G401 (cell line): ENCODE results near the gene POLR3E. TPM values are rescaled to one million over a fixed set of nuclear protein-coding genes. Genes with fewer than 3 reads are reported as not detected.
A peak's percentile ranks its signal among the peaks of the same experiment; 100 is the strongest.
"Not testable (repeated sequence)": the region's sequence is repeated elsewhere in the genome, so short reads cannot be mapped to it uniquely, and the experiment has no call there.

Experiments
- DNase-seq: peaks from one replicate; pipeline ENCODE4 v3.0.0-alpha.2; 2015; ENCODE audit warnings: low spot score
- in situ Hi-C: cut with HindIII; loops from 2 replicates; pipeline ENCODE4 v1.10.0; 2016; ENCODE audit warnings: low sequenced_read_pairs, mixed read lengths
- total RNA-seq: library from RNA; depleted of rRNA; stranded (reverse); fragments of >200 nt; shearing (Covaris generic); gene quantifications from 2 replicates; pipeline ENCODE4 v1.2.3, GENCODE V29; 2014

Gene POLR3E
- total RNA-seq, 1 experiment from 2014 or later: 54.2 TPM

DNA sequence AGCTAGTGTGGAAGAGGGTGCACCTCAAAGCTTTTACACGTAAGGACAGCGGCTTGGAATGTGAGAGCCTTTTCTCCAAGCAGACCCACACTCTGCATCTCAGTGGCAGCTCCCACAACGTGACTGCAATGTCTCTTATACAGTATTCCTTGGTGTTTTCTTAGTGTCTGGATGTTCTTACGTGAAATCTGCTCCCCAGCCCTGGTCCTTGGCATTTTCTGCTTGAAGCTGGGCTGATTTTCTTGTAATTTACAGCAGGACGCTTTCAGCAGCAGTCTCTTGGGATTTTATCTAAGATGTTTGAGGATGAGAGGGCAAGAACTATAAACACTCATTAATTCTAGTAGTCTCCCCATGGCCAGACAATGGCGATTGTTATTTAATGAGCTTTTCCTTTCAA is 12.1 kb upstream of the POLR3E start:
- in situ Hi-C loops: no loop called here
- no peak for DNase-seq

DNA sequence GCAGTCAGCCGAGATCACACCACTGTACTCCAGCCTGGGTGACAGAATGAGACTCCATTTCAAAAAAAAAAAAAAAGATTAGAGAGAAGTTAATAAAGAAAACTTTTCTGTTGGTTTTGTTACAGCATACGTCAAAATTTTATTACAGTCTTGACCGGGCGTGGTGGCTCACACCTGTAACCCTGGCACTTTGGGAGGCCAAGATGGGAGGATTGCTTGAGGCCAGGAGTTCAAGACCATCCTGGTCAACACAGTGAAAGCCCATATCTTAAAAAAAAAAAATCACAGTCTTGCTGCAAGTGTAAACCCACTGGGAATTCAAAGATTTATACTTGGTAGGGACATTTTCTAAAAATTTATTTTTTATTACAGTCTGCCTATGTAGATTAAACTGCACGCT is 6.2 kb upstream of the POLR3E start:
- no peak for DNase-seq
- in situ Hi-C loops: no loop called here

DNA sequence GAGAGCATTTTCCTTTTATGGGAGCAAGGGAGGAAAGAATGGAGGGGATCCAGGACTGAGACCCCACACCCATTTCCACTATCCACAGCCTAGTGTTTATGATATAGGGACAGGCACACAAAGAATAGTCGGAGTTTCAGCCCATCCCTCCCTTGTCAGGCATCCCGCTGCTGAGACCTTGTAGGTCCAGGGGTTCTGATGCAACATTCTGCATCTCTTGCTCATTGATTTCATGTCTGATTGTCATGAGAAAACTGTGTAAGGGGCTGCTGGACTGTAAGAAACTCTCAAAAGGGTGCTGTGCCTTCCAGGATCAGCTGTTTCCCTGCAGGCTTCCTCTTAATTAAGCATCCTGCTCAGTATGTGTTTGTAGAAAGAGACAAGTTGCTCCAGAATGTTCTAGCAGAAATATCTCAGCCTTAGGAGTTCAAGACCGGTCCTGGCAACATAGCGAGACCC is 5.3 kb upstream of the POLR3E start:
- in situ Hi-C loops: no loop called here
- no peak for DNase-seq

DNA sequence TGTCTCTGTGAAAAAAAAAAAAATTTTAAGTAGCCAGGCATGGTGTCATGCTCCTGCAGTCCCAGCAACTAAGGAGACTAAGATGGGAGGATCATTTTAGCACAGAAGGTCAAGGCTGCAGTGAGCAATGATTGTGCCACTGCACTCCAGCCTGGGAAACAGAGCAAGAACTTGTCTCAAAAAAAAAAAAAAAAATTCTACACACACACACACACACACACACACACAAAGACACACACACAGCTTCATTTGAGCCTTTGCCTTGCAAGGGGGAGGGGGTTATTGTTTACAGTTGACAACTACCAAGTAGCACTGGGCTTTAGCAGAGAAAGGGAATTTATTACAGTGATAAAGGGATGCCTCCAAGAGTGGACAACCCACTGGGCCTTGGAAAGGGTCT is 4.9 kb upstream of the POLR3E start:
- in situ Hi-C loops: no loop called here
- DNase-seq: no peak

DNA sequence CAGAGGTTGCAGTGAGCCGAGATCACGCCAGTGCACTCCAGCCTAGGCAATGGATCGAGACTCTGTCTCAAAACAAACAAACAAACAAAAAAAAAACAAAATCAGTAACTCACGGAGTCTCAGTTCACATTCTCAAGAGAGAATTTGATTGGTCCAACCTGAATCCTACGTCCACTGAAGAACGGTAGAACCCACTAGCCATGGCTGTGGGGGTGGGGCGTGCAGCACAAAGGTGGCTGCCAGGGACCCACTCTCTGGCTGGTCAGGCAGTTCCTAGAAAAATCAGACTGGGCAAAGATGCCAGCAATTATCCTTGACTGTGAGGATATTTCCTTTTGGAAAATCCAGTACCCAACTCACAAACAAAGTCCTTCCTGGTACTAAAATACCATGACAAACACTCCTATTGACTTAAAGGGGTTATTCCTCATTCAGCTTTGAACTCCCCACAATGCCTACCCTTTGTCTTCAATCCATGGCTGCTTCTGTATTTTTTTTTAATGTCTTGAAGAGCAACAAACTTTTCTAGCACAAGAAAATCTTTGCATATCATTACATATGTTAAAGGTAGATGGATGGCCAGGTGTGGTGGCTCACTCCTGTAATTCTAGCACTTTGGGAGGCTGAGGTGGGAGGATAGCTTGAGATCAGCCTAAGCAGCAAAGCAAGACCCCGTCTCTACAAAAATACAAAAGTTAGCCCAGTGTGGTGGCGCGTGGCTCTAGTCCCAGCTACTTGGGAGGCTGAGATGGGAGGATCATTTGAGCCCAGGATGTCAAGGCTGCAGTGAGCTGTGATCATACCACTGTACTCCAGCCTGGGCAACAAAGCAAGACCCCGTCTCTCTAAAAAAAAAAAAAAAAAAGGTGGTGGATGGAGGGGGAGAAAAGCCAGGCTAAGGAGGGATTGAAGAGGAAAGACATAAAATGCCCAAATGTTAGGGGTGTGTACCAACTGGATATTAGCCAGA is 3.8 kb upstream of the POLR3E start:
- in situ Hi-C loops: no loop called here
- no peak for DNase-seq

DNA sequence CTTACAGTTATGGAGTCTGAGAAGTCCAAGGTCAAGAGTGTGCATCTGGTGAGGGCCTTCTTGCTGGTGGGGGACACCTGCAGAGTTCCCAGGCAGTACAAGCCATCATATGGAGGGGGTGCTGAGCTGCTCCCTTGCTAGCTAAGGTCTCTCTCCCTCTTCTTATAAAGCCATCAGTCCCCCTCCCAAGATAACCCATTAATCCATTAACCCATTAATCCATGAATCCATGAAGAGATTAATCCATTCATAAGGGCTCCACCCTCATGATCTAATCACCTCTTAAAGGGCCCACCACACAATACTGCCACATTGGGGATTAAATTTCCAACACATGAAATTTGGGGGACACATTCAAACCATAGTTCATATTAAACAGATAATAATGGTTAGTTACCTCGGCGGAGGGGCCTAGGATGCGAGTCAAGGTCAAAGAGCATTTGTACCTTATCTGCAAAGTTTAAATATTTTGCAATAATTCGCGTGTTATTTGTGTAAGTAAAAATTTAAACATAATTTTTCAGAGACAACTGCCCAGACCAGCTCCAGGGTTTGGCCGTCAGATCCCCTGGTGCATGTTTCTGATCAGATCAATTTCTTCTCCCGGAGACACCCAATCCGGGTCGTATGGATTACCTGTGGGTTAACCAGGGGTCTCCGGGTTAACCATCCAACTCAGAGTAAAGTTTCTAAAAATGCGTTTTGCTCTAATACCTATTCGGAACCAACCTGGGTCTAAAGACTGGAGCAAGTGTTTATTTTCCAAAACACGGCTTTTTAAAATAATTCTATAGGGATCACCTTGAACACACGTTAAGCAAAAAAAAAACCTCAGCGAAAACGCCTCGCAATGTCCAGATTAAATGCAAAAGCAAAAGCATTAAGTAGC is 740 bp upstream of the POLR3E start:
- peak; percentile 36 for DNase-seq

DNA sequence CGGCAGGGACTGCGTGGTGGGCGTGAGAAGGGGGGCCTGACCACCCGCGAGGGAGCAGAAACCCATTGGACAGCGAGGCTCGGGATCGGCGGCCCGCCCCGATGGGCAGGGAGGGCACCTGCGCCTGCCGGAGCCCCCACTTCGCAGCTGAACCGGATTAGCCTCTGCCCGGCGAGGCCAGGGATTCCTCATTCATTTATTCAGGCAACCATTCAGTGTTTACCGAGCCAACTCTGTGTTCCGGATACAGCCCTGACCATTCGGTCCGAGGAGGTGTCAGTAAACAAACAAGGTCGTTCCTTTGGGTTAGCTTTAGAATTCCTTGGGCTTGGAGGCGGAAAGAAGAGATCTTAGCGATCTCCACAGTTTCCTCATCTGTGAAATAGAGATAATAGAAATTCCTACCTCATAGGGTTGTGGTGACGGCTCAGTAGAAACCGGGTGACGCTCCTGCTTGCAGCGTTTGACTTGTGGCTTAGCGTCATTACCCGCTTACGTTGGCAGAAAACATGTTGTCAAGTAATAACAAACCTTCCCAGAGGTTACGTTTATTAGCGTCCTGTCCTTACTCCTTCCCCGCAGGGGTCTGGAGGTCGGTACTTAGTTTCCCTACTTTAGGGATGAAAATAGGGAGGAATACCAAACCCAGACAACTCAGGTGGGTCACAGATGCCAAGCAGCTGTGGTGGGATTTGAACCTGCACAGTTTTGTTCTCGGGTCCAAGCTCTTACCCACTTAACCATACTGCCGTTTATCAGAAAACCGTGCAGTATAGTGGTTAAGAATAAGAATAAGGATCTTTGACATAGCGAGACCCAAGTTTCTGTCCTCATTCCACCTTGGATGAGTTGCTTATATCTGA is 893 bp downstream of the POLR3E start:
- in situ Hi-C loops: no loop called here
- DNase-seq: peak; percentile 91

More for the DNA sequence above, 740 bp upstream of the POLR3E start:
- in situ Hi-C loops: no loop called here

DNA sequence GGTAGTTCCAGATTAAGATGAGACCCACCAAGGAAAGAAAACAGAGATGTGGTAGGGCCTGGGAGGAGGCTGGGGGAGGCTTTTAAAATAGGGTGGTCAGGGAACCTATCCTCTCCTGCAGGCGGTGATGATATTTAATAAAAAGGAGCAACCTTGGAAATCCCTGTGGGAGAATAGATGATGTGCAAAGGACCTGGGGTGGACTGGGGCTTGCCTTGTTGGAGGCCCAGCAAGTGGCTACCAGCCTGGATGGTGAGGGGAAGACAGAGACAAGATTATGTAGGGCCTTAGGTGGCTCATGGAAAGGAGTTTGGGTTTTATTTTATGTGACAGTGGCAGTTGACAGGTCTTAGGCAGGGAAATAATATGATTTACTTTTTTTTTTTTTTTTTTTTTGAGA is 1.8 kb downstream of the POLR3E start:
- in situ Hi-C loops: no loop called here
- no peak for DNase-seq

DNA sequence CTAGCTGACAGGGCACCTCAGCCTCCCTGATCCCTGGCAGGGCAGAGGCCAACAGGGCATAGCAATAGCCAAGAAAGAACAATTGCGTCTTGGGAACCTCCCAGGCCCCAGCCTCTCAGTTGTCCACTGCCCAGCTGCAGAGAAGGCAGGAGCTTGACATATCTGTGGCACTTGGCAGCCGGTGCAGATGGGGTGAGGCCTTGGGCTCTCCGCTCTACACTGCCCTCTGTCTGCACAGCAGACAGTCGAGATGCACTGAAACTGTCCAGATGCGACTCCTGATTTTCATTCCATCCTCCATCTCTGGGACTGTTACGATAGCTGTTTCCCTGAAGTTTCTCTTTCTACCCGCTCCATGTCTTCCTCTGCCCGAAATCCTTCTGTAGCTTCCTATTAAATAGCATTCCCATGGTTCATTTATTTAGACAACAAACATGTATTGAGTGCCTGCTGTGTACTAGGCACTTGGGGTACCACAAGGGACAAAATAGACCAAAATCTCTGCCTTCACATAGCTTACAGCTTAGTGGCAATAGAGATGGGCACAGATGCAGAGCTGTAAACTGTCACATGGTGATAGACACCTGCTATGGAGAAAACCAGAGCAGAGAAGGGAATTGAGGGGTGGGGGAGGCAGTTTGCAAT is 3.3 kb downstream of the POLR3E start:
- in situ Hi-C loops: no loop called here
- peak; percentile 45 for DNase-seq

DNA sequence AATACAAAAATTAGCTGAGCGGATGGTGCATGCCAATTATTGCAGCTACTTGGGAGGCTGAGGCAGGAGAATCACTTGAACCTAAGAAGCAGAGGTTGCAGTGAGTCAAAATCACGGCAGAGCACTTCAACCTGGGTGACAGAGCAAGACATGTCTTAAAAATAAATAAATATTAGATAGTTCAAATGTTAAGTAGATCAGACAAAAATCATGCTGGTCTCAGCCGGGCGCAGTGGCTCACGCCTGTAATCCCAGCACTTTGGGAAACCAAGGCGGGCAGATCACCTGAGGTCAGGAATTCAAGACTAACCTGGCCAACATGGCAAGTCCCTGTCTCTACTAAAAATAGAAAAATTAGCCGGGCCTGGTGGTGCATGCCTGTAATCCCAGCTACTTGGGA is 4.2 kb downstream of the POLR3E start:
- DNase-seq, in situ Hi-C loops: not testable (repeated sequence)

DNA sequence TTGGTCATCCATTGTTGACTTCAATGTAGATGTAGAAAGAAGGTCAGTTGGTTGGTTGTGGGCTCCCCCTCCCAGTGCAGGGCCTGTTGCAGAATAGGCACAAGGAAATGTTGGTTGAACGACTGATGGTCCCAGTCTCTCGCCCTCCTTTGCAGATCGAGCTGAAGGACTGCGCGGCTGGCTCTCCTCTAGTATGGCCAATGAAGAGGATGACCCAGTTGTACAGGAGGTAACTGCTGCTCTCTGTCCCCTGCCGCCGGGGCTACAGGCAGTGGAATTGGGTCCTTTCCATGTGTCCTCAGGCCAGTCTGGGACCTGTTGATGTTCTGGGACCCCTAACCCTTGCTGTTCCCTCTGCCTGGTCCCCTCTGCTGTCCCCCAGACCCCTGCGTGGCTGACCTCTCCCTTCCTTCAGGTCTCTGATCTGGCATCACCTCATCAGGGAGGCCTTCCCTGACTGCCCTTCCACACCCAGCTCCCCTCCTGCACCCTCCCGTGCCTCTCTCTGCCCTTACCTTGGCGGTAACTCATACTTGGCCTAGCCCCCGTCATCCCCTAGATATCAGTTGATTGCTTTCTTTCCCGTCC is 5.7 kb downstream of the POLR3E start:
- DNase-seq: no peak
- in situ Hi-C loops: no loop called here

DNA sequence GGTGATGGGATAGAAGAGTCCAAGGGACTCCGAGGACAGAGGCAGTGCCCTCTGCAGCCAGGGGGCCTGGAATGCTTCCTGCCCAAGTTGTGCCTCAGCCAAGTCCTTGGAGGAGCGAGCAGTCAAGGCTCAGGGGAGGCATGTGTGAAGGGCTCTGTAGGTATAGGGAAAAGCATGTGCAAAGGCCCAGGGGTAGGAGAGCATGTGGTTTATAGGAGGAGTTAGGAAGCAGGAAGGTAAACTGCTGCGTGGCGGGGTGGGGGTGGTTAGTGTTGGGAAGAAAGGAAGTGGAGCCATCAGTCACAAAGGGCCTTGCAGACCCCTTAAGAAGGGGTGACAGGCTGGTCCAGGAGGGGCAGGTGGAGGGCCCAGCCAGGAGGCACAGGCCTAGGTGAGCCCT is 7.2 kb downstream of the POLR3E start:
- in situ Hi-C loops: no loop called here
- DNase-seq: no peak

DNA sequence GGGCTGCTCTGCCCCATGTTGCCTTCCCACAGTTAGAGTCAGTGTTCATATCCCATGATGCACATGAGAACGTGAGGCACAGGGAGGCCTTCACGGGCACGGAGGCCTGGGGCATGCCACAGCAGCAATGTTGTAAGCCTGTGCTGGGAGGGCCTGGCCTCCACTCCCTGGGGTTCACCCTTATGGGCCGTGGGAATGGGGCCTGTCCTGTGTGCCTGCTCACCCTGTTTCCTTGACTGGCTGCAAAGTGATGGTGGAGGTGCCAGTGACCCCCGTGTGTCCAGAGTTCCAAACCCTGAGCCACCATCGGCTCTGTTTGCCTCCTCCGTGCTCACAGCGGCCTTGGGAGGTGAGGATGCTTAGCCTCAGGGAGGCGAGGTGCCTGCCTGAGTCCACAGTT is 9.6 kb downstream of the POLR3E start:
- DNase-seq: no peak
- in situ Hi-C loops: no loop called here

DNA sequence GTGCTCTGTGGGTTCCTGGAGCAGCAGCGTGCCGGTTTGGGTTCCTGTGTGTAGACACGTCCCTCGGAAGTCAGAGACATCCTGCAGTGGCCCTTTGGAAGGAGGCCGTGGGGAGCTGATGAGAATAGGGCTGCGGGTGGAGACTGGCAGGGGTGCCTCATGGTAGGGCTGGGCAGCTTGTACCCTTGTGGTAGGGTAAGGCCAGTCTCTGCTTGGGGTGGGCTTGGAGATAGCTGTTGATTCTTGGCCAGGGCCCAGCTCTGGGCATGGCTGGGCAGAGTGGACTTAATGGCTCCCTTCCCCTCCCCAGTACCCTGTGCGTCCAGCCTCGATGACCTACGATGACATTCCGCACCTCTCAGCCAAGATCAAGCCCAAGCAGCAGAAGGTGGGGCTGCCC is 10.6 kb downstream of the POLR3E start:
- in situ Hi-C loops: no loop called here
- no peak for DNase-seq

DNA sequence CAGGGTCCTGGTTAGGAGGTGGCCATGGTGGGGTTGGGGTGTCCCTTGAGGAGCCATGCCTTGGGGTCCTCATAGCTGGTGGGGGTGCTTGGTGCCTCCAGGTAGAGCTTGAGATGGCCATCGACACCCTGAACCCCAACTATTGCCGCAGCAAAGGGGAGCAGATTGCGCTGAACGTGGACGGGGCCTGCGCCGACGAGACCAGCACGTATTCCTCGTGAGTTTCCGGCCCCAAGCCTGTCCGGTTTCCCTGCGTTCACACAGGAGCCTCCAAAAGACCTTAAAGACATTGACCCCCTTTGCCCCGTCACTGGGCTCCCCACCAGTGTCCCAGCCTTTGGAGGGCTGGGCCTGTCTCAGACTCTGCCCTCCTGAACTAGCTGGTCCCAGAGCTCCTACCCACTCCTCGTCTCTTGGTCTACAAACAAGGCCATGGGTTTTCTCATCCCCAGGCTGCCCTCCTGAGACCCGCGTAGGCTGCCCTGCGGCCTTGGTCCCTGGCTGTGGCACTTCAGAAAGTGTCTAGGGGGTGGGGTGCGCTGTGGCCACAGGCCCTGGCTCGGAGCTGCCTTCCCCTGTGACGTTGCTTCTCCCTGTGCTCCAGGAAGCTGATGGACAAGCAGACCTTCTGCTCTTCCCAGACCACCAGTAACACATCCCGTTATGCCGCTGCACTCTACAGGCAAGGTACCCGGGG is 11.8 kb downstream of the POLR3E start:
- in situ Hi-C loops: no loop called here
- no peak for DNase-seq

DNA sequence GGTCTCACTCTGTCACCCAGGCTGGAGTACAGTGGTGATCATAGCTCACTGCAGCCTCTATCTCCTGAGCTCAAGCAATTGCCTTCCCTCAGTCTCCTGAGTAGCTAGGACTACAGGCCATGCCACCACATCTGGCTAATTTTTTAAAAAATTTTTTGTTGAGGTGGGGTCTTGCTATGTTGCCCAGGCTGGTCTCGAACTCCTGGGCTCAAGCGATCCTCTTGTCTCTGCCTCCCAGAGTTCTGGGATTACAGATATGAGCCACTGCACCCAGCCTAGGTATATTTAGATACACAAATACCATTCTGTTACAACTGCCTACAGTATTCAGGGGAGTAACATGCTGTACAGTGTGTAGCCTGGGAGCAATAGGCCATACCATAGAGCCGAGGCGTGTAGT is 14.3 kb downstream of the POLR3E start:
- in situ Hi-C loops: no loop called here

DNA sequence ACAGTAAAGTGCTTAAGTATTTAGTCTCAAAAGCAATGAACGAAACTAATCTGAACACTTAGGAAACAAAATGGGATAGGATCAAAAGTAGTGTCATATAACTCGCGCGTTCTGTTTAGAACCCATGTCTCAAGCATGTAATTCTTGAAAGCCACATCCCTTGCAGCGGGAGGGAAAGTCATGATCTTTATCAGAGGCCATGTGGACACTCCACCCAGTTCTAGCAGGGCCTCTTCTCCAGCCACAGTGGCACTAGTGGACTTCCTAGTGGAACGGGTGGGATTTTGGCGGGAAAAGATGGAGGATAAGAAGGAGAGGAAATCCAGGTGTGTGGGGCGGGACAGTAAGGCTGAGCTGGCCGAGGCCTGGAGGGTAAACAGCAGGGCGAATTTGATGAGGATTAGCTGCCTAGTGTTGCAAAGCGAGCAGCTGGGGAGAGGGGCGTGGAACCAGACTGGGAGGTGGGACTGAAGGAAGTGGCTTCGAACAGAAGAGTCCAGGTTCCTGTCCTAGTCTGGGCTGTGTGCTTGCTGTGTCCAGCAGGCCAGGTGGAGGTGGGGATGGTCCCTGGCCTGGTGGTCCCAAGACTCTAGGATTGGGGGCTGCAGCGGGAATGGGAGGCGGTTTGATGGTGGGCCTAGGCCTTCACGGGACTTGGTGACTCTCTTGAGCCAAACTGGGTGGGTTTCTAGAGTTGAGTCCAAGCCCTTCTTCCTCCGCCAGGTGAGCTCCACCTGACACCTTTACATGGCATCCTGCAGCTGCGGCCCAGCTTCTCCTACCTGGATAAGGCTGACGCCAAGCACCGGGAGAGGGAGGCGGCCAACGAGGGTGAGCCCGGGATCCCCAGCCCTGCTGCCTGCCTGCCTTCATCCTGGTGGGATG is 15.9 kb downstream of the POLR3E start:
- DNase-seq: no peak
- in situ Hi-C loops: no loop called here

More for the DNA sequence above, 14.3 kb downstream of the POLR3E start:
- no peak for DNase-seq
